Activated CD8-positive, alpha-beta memory T cell treated with anti-CD3 and anti-CD28 coated beads for 24 hours (primary cell): ENCODE measurements around the gene PHKG2.
A peak's percentile ranks its signal among the peaks of the same experiment; 100 is the strongest.
"Not testable (repeated sequence)": the region's sequence is repeated elsewhere in the genome, so short reads cannot be mapped to it uniquely, and the experiment has no call there.

Experiments used
- DNase-seq: peaks from one replicate; pipeline ENCODE4 v3.0.0-alpha.2; 2020

Gene PHKG2, protein sequence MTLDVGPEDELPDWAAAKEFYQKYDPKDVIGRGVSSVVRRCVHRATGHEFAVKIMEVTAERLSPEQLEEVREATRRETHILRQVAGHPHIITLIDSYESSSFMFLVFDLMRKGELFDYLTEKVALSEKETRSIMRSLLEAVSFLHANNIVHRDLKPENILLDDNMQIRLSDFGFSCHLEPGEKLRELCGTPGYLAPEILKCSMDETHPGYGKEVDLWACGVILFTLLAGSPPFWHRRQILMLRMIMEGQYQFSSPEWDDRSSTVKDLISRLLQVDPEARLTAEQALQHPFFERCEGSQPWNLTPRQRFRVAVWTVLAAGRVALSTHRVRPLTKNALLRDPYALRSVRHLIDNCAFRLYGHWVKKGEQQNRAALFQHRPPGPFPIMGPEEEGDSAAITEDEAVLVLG

DNA sequence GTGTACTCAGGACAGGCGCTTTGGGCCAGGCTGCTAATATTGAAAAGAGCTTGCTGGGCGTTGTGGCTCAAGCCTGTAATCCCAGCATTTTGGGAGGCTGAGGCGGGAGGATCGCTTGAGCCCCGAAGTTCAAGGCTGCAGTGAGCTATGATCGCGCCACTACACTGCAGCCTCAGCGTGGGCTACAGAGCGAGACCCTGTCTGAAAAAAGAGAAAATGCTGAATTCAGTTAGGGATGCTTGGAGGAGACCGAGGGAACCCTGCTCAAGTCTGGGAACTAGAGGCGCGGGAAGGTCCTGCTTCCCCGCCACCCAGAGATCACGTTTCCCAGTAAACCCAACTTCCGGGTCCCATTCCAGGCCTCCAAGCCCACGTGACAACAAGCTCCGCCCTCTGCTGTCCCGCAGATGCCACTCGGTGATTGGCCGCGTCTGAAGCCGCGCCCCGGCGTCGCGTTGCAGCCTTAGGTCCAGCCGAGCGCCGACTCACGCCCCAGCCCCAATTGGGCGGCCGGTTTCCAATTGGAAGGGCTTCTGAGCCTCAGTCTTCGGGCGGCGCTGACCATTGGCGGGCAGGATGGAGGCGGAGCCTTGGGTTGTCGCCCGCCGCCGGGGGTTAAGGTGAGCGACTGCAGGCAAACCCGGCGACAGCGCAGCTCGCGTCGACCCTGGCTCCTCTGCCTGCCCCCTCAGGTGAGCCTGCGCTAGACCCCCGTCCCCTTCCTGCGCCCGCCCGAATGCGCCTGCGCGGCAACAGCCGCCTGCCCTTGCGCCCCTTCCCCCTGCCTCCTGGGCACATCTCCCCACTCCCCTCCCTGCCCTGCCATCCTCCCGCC is at the start of gene PHKG2:
TSS of gene PHKG2 (plus strand) at position 627 of the 835 bp plus-strand sequence. CDS start 396 bp downstream, outside the sequence.
- DNase-seq = peak; percentile 98

DNA sequence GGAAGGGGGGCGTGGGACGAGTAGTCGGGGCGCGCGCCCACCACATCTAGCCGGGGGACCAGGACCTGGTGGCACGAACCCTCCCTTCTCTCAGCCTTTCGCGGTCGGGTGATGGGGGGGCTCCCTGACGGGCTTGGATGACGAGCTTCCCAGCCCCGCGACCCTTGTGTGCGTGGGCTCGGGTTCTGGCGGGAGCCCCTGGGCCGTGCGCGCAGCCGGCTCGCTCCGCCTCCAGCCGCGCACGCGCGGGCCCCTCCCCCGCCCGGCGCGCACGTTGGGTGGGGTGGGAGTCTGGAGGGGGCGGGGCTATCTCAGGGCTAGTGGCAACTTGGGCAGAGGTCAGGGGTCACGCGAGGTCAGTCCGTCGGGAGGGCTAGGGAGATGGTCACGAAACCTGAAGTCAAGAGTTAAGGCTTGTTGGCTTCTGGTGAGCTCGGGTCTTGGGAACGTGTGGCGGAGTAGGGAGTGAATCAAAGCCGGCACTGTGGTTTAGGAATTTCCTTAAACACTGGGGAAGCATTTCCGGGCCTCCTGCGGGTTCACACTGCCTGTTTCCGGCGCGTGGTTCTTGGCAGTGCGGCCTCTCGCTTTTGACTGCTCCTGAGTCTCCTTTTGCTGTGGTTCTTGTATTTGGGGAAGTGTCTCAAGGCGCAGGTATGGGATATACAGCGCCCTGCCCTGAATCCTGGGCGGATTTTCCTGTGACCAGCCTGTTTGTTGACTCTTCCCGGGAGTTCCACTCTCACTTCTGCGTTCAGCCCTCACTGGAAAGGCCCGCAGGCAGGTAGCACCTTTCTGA is 49.2 kb upstream of the PHKG2 start, which contains the start of gene SRCAP:
TSS of gene SRCAP (plus strand) at position 356 of the 799 bp plus-strand sequence. CDS start 1,654 bp downstream, outside the sequence.
- DNase-seq = peak; percentile 94

DNA sequence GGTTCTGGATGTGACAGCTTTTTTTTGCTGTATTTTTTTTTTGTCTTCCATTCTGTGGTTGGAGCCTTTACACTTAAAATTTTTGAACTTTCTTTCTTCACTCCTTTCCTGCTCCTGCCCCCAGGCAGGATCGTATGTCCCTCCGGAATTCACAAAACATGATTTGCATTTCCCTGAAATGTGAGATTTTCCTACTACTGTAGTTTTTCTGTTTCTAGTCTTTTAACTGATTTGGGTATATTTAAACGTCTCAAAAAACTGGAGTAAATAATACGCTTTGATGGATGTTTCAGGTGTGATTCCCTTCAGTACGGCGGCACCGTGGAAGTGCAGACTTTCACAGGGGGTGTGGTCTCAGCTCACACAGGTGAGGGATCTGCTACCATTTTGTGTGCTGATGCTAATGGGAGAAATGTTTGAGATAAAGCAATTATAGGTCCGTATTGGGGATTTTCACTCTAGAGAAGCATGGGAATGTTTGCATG is 48.6 kb upstream of the PHKG2 start:
- DNase-seq = no peak

DNA sequence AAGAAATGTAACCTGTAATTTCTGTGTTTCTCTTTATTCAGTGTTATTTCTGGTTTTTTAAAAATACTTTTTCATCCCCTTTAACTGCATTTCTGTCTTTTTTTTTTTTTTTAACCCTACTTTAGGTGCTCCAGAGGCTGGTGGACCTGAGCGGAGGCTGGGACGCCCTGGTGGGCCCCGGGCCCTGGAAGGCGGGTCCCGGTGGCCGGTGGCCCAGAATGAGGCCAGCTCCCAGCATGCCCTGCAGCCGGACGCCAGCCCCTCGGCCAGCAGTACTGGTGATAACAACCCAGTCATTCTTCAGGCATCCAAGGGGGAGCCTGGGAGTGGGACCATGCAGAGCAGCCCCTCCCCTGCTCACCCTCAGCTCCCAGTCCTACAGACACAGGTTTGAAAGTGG is 47.7 kb upstream of the PHKG2 start:
- DNase-seq = no peak

DNA sequence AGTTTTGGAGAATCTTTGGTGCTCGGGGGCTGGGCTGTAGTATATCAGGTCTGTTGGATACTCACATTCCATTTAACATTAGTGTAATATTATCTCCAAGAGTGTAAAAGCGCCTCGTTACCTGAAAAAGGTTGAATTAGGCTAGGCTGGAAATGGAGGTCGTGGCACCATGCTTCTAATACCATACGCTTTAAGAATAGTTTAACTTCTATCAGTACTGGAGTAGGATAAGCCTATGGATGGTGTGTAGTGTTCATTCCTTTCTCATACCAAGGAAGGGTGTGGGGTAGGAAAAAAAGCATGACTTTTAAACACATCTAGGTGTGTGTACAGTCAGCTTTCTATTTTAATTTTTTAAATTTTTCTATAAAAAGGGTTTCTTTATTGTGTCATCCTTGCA is 47.3 kb upstream of the PHKG2 start:
- no peak for DNase-seq

DNA sequence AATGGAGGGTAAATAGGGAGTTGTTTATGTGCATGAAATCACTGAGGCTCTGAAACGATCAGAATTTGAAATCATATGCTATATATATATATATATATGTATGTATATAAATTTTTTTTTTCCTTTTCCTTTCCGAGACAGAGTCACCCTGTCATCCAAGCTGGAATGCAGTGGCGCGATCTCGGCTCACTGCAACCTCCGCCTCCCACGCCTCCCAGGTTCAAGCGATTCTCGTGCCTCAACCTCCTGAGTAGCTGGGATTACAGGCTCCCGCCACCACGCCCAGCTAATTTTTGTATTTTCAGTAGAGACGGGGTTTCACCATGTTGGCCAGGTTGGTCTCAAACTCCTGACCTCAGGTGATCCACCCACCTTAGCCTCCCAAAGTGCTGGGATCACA is 45.2 kb upstream of the PHKG2 start:
- not testable (repeated sequence) for DNase-seq

DNA sequence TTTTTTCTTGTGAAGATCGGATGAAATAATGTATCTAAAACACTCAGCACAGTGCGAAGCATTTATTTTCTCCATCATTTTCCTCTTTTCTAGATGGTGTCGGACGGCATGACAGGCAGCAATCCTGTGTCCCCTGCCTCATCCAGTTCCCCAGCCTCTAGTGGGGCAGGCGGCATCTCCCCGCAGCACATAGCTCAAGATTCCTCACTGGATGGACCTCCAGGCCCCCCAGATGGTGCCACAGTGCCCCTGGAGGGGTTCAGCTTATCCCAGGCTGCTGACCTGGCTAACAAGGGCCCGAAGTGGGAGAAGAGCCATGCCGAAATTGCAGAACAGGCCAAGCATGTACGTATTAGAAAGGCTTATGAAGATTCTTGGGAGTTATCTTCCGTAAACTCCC is 44.3 kb upstream of the PHKG2 start:
- DNase-seq = no peak

DNA sequence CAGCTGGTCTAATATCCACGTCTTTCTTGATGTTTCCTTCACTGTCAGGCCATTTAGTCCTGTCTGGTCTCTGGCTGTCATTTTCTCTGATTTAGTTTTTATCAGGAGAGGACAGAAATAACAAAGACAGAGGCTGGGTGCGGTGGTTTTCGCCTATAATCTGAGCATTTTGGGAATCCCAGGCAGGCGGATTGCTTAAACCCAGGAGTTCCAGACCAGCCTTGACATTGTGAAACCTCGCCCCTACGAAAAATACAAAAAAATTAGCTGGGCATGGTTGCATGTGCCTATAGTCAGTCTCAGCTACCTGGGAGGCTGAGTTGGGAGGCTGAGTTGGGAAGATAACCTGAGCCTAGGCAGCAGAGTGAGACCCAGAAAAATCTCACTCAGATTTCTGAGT is 42.2 kb upstream of the PHKG2 start:
- no peak for DNase-seq

DNA sequence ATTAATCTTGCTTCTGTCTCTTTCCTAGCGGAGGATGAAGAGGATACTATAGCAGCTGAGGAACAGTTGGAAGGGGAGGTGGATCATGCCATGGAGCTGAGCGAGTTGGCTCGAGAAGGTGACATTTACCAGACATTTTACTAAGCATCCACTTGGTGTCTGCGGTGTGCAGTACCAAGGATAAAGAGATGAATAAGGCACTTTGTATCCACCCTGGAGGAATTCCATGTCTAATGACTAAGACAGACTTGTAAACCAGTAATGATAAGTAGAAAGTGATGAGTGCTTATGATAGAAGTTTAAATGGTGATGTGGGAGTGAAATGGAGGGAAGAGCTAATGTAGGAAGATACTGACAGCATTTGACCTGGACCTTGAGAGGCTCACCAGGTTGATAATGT is 37.3 kb upstream of the PHKG2 start:
- DNase-seq = no peak

DNA sequence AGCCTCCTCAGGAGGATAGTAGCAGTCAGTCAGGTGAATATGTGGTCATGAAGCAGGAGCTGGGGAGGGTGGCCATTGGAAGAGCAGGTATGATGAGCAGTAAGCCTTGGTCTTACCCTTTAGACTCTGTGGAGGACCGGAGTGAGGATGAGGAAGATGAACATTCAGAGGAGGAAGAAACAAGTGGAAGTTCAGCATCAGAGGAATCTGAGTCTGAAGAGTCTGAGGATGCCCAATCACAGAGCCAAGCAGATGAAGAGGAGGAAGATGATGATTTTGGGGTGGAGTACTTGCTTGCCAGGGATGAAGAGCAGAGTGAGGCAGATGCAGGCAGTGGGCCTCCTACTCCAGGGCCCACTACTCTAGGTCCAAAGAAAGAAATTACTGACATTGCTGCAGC is 36.5 kb upstream of the PHKG2 start:
- DNase-seq = no peak

DNA sequence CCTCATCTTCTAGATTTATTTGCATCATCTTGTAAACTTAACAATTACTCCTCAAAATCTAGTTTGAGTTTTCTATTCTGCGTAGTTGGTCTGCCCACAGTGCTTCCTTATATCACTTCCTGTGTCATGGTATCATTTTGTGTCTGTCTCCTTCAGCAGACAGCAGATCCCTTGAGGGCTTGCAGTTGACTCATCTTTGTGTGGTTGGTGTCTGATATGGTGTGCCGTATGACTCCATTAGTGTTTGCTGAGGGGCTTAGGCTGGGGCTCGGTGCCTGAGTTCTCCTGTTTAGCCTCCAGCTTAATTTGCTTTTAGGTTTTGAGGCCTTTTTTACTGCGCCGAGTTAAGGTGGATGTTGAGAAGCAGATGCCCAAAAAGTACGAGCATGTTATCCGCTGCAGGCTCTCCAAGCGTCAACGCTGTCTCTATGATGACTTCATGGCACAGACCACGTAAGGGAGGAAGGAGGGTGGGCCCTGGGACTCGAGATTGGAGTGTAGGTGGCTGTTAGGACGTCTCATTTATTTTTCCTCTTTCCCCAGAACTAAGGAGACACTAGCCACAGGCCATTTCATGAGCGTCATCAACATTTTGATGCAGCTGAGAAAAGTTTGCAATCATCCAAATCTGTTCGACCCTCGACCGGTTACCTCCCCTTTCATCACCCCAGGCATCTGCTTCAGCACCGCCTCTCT is 32.3 kb upstream of the PHKG2 start:
- no peak for DNase-seq

DNA sequence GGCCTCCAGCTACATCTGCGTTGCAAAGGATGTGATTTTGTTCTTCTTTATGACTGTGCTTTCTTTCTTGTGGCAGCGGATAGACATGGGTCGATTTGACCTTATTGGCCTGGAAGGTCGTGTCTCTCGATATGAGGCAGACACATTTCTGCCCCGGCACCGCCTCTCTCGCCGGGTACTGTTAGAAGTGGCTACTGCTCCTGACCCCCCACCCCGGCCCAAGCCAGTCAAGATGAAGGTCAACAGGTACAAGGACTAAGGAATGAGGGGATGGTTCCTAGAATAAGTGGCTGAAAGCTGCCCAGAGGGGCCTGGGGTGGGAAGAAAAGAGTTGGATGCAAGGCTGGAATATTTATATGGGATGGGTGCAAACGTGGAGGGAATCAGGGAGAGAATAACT is 28.1 kb upstream of the PHKG2 start:
- DNase-seq = no peak

DNA sequence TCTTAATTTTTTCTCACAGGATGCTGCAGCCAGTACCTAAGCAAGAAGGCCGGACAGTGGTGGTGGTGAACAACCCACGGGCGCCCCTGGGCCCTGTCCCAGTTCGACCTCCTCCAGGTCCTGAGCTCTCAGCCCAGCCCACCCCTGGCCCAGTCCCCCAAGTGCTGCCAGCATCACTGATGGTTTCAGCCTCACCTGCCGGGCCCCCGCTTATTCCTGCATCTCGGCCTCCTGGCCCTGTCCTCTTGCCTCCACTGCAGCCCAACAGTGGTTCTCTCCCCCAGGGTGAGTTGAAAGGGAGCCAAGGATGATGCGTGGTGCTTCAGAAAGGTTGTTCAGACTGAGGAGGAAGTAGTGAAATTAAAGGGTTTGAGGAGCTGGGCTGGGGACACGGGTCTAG is 27.5 kb upstream of the PHKG2 start:
- DNase-seq = no peak

DNA sequence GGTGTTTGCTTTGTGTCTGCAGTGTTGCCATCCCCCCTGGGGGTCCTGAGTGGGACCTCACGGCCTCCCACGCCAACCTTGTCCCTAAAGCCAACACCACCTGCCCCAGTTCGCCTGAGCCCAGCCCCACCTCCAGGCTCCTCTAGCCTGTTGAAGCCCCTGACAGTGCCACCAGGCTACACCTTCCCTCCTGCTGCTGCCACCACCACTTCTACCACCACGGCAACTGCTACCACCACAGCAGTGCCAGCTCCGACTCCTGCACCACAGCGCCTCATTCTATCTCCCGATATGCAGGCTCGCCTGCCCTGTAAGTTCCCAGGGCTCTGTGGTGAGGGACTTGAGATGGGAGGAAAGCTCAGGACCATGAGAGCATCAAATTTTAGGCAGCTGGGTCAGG is 27.1 kb upstream of the PHKG2 start:
- DNase-seq = no peak

DNA sequence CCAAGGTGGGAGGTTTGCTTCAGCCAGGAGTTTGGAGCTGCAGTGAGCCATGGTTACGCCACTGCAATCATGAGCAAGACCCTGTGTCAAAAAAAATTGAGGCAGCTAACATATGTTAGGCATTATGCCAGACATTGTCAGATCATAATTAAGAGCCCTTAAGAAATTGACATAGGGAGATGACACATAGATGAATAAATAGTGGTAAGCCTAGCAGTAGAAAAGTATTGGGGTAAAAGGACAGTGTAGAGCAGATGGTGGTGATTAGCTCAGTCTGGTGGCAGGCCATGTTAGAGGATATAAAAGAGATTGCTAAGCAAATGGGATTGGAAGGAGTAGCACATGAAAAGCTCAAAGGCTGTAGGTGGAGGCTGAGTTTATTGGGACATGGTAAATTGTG is 26.6 kb upstream of the PHKG2 start:
- no peak for DNase-seq

DNA sequence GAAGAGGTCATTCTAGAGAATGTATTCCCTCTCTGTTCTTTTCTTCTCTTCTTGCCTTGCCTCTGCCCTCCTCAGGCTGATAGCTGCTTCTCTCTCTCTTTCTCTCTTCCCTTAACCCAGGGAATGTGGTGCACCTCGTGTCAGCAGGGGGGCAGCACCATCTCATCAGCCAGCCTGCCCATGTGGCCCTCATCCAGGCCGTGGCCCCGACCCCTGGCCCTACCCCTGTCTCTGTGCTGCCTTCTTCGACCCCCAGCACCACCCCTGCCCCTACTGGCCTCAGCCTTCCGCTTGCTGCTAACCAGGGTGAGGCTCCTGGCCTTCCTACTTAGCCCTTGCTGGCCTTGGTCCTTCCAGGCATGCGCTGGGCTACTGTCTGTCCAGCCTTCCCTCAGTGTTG is 25.8 kb upstream of the PHKG2 start:
- no peak for DNase-seq

DNA sequence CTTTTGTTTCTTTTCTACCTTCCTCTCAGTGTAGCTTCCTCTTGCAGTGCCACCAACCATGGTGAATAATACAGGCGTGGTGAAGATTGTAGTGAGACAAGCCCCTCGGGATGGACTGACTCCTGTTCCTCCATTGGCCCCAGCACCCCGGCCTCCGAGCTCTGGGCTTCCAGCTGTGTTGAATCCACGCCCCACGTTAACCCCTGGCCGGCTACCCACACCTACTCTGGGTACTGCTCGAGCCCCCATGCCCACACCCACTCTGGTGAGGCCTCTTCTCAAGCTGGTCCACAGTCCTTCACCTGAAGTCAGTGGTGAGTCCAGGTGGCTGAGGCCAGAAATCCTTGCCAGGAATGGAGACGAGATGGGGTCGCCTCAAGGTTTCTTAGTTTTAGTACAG is 25.3 kb upstream of the PHKG2 start:
- no peak for DNase-seq

DNA sequence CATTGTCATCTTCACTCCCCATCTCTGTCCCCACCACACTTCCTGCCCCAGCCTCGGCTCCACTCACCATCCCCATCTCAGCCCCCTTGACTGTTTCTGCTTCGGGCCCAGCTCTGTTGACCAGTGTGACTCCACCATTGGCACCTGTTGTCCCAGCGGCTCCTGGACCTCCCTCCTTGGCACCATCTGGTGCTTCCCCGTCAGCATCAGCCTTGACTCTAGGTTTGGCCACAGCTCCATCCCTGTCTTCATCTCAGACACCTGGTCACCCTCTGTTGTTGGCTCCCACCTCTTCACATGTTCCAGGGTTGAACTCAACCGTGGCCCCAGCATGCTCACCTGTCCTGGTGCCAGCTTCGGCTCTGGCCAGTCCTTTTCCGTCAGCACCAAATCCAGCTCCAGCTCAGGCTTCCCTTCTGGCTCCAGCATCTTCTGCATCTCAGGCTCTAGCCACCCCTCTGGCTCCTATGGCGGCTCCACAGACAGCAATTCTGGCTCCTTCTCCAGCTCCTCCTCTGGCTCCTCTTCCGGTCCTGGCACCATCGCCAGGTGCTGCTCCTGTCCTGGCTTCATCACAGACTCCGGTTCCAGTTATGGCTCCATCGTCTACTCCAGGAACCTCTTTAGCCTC is 24.4 kb upstream of the PHKG2 start:
- no peak for DNase-seq

DNA sequence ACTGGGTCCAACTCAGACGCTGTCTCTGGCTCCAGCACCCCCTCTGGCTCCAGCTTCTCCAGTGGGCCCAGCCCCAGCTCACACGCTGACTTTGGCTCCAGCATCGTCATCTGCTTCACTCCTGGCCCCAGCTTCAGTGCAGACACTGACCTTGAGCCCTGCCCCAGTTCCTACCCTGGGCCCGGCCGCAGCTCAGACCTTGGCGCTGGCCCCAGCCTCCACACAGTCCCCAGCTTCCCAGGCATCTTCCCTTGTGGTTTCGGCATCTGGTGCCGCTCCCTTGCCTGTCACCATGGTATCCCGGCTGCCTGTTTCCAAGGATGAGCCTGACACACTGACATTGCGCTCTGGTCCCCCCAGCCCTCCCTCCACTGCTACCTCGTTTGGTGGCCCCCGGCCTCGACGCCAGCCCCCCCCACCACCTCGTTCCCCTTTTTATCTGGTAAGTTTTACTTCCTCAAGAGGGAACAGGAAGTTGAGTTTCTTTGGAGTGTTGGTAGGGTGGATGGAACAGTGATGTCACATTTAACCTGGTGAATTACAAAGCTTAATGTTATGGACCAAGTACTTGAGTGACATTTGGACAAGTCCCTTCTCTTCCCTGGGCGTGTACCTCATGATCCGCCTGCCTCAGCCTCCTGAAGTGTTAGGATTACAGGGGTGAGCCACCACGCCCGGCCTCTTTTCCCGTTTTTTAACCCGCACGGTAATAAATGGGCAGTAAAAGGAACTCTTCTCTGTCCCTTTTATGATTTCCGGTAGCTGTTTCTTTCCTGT is 23.4 kb upstream of the PHKG2 start:
- no peak for DNase-seq

DNA sequence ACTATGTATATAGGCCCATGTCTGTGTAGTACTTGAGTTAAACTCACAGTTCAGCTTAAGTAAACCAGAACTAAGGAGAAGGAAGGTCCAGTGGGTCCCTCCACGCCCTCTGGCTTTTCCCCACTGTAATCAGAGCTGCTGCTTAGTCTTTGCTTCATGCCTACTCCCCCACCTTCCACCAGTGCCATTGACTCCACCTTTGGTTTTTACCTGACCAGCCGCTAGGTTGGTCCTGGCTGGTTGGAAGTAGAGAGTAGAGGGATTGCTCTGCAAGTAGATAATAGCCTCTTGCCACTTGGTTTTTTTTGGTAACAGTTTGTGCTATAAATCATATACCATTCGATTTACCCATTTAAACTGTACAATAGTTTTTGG is 22.8 kb upstream of the PHKG2 start:
- no peak for DNase-seq

DNA sequence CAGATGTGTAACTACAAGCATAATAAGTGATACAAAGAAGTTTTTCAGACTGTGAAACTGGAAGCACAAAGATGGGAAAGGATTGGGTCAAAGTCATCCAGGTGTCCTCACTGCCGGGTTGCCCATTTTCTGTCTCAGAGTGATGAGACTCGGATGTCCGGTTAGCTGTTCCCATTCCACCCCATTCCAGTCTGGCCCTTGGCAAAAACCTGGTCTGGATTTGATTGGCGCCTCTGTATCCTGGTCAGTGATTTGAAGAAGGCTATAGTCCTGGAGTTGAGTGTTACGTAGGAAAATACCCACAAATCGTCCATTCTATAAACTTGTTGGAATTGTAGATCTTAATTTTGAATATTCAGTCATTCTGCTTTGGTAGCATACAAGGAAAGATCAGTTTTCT is 19.9 kb upstream of the PHKG2 start:
- no peak for DNase-seq
